Coronary artery (tissue), 2 donors: ENCODE measurements around the gene RNF208.

Experiments
- DNase-seq: peaks from one replicate; pipeline ENCODE4 v3.0.0-alpha.2; 2017; ENCODE audit warnings: low spot score
- H3K27ac ChIP-seq, 2 donors: fragments of 200-600 bp; sonication (generic); one replicate each; pipeline ENCODE4 v1.5.1; 2016 to 2019
- H3K4me3 ChIP-seq: fragments of 200-600 bp; sonication (generic); 2 replicates; pipeline ENCODE4 v1.5.1; 2016; ENCODE audit warnings: mild to moderate bottlenecking, moderate library complexity
- TF ChIP-seq, protein P1 (sequence below): fragments of 200-600 bp; sonication (generic); IDR thresholded peaks from one replicate; pipeline ENCODE4 v1.5.1; 2019; ENCODE audit warnings: antibody characterized with exemption

Gene RNF208

DNA sequence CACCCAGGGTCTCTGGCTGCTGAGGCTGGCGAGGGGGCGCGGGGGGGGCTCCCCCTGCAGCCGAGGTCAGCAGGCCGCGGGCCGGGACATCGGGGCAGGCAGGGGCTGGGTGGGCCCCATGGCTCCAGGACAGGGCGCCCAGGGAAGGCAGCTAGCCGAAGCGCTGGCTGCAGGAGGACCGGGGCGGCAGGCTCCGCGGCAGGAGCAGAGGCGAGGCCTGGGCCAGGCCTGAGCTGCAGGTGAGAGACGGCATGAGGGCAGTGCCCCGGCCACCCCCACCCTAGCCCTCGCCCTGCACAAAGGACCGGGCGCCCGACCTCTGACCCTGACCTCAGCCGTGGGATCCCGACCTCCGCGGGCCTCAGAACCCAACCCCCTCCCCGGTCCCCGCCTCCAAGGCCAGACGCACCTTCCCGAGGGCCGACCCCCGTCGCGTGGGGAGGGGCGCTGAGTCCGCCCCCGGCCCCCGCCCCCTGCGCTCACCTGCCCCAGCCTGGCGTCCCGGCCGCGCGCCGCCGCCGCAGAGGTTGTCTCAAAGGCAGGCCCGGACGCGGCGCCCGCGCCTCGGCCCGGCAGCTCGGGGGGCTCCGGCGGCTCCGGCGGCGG is 431 bp downstream of the RNF208 start:
- DNase-seq: no peak
- peak overlapping the region in 1 of 2 donors; percentile 97 for H3K27ac ChIP-seq
- TF ChIP-seq, protein P1, sequence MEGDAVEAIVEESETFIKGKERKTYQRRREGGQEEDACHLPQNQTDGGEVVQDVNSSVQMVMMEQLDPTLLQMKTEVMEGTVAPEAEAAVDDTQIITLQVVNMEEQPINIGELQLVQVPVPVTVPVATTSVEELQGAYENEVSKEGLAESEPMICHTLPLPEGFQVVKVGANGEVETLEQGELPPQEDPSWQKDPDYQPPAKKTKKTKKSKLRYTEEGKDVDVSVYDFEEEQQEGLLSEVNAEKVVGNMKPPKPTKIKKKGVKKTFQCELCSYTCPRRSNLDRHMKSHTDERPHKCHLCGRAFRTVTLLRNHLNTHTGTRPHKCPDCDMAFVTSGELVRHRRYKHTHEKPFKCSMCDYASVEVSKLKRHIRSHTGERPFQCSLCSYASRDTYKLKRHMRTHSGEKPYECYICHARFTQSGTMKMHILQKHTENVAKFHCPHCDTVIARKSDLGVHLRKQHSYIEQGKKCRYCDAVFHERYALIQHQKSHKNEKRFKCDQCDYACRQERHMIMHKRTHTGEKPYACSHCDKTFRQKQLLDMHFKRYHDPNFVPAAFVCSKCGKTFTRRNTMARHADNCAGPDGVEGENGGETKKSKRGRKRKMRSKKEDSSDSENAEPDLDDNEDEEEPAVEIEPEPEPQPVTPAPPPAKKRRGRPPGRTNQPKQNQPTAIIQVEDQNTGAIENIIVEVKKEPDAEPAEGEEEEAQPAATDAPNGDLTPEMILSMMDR: no peak
- peak overlapping the region; percentile 87 for H3K4me3 ChIP-seq

DNA sequence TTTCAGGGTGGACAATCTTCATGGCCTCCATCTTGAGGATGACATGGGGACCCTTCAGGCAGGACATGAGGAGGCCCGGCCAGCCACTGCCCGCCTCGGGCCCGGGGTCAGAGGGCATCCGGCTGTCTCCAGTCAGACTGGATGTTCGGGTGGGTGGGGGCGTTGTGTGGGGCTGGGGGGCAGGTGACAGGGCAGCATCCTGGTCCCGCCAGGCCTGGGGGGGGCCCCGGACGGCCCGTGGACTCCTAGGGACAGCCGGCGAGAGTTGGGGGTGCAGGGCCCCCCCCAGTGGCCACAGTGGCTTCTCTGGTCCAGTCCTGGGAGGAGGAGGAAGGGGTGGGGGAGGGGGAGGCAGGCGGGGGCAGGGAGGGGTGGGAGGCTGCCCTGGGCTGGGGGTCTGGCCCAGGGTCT is 940 bp downstream of the RNF208 start:
- peak overlapping the region; percentile 87 for H3K4me3 ChIP-seq
- TF ChIP-seq, protein P1: no peak
- H3K27ac ChIP-seq: no peak overlapping the region
- DNase-seq: no peak

DNA sequence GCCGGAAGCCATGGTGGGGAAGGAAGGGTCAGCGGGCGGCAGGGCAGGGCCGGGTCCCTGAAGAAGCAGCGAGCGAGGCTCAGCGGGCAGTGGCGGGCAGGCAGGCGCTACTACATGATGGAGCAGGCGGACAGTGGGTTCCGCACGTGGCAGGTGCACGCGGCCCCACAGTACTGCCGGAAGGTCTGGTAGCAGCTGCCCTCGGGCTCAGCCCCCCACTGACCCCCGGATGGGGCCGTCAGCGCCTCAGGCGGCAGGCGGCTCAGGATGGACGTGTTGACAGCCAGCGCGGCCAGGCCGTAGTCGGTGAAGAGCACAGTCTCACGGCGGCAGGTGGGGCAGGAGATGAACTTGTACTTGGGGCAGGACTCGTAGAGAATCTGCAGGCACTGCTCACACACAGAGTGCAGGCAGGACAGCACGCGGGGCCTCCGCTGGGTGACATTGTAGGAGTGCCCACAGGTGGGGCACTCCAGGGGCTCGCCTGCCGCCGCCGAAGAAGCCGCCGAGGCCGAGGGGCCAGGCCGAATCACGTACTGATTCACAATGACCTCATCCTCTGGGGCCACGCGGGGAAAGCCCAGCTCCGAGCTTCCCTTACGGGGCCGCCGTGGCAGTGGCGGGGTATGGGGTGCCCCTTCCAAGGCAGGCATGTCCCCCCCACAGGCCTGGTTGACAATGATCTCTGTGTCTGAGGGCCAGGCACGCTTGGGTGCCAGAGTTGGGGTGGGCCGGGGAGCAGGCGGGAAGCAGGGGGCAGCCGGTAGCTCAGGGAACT is 1.5 kb downstream of the RNF208 start:
- H3K4me3 ChIP-seq: no peak overlapping the region
- H3K27ac ChIP-seq: no peak overlapping the region
- no peak for DNase-seq
- TF ChIP-seq, protein P1: no peak

- no peak overlapping the region for H3K4me3 ChIP-seq
- no peak overlapping the region for H3K27ac ChIP-seq
- TF ChIP-seq, protein P1: no peak
- DNase-seq: no peak
Observed at GRCh38 chr9:137219757-137220316, 2.2 kb downstream of the RNF208 start.

DNA sequence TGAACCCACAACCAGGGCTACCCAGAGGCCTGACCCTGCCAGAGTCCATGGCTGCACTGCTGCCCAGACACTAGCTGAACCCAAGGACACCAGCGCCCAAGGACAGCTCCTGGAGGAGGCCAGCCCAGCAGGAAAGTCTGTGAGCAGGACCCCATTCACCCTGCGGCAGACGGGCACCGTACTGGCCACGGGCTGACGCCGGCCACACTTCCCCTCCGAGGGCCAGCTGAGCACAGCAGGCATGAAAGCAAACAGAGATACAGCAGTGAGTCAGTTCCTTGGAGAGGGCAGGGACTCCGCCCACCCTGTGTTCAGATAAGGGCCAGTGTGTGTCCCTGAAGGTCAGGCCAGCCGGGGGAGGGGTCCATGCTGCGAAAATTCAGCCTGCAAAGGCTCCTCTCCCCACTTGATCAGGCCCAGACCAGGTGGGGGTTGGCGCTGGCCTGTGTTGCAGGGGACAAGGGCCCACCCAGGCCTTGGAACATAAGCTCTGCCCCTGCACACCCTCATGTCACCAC is 3.2 kb downstream of the RNF208 start:
- H3K27ac ChIP-seq: no peak overlapping the region
- no peak overlapping the region for H3K4me3 ChIP-seq
- DNase-seq: no peak
- TF ChIP-seq, protein P1: no peak

GRCh38 chr9:137218212-137218753 is 3.8 kb downstream of the RNF208 start:
- TF ChIP-seq, protein P1: no peak
- Histone ChIP-seq H3K27ac (no peak overlapping the region), H3K4me3 (no peak overlapping the region)
- DNase-seq: no peak
